OCI-LY7 (cell line): ENCODE measurements around the gene KPNA2.

ENCODE experiments used
- CTCF ChIP-seq: fragments of 200-600 bp; sonication (generic); conservative IDR thresholded peaks from 2 replicates; pipeline ENCODE4 v1.5.1; 2014; ENCODE audit warnings: mild to moderate bottlenecking, antibody characterized with exemption, low read length, moderate library complexity, mixed read lengths
- EZH2phosphoT487 ChIP-seq: fragments of 200-600 bp; sonication (generic); IDR thresholded peaks from 2 replicates; pipeline ENCODE4 v1.6.1; 2018; ENCODE audit warnings: low read depth, borderline replicate concordance, mild to moderate bottlenecking, mixed run types, antibody characterized with exemption, low read length, moderate library complexity, mixed read lengths

GRCh38 chr17:68035523-68036303 lies at the start of gene KPNA2:
- TF ChIP-seq CTCF (no peak), EZH2phosphoT487 (no peak)
